Transverse colon (tissue), 4 donors: ENCODE results near the gene BICRA. TPM values are rescaled to one million over a fixed set of nuclear protein-coding genes. Genes with fewer than 3 reads are reported as not detected.
A peak's percentile ranks its signal among the peaks of the same experiment; 100 is the strongest.

Source experiments
- DNase-seq: peaks from one replicate; pipeline ENCODE4 v3.0.0-alpha.2; 2019
- H3K27ac ChIP-seq, 4 donors: fragments of 200-600 bp; sonication (generic); 2 replicates each; pipeline ENCODE4 v1.5.1; 2016 to 2018; ENCODE audit warnings: inconsistent platforms in 4 of 4
- H3K27me3 ChIP-seq: fragments of 200-600 bp; sonication (generic); 2 replicates; pipeline ENCODE4 v1.5.1; 2017; ENCODE audit warnings: inconsistent platforms
- H3K36me3 ChIP-seq, 4 donors: fragments of 200-600 bp; sonication (generic); 2 replicates each; pipeline ENCODE4 v1.5.1; 2017 to 2019; ENCODE audit warnings: inconsistent platforms in 4 of 4
- H3K4me1 ChIP-seq, 4 donors: fragments of 200-600 bp; sonication (generic); 2 replicates each; pipeline ENCODE4 v1.5.1; 2017 to 2020; ENCODE audit warnings: inconsistent platforms in 4 of 4
- H3K4me3 ChIP-seq, 4 donors: fragments of 200-600 bp; sonication (generic); 1 replicate in 1 of 4; 2 replicates in 3 of 4; pipeline versions ENCODE4 v1.5.1 to v1.6.1; 2017 to 2019; ENCODE audit warnings: inconsistent platforms in 4 of 4
- H3K9me3 ChIP-seq, 2 donors: fragments of 200-600 bp; sonication (generic); 2 replicates each; pipeline ENCODE4 v1.5.1; 2017 to 2019; ENCODE audit warnings: inconsistent platforms in 2 of 2
- EP300 ChIP-seq: sonication (generic); formaldehyde crosslinking; IDR thresholded peaks from one replicate; pipeline ENCODE4 v1.6.1; 2017; ENCODE audit warnings: antibody characterized with exemption, low read depth
- POLR2A ChIP-seq: fragments of 450-650 bp; IDR thresholded peaks from one replicate; pipeline ENCODE4 v1.6.1; 2016; ENCODE audit warnings: antibody characterized with exemption, mild to moderate bottlenecking, moderate library complexity
- POLR2AphosphoS5 ChIP-seq, 3 donors: sonication (generic); formaldehyde crosslinking; IDR thresholded peaks; one replicate each; pipeline ENCODE4 v1.6.1; 2016; ENCODE audit warnings: antibody characterized with exemption in 3 of 3
- WGBS, 2 donors: methylation state at CpG; one replicate each; pipeline ENCODE4 v1.1.5; 2018; ENCODE audit warnings: low coverage in 1 of 2; 5-methylcytosine and 5-hydroxymethylcytosine counted together
- in situ Hi-C, 4 donors: fragments of 200-750 bp; cut with MboI; loops; one replicate each; pipeline versions ENCODE4 v1.15.0 to v1.15.1; 2017; ENCODE audit warnings: low sequenced_read_pairs in 3 of 4, low pct_ligation_motif_present in 1 of 4, low pct_unique_long_range_greater_than_20kb in 1 of 4
- intact Hi-C: fragments of 100-400 bp; cut with DNase I; formaldehyde crosslinking; loops from one replicate; pipeline ENCODE4 v1.15.1; 2023; ENCODE audit warnings: low total_unique reads
- total RNA-seq, 4 donors: library from RNA; depleted of rRNA; stranded (reverse); fragments of >200 nt; gene quantifications; one replicate each; pipeline ENCODE4 v1.1.0, GENCODE V29; 2016
- TF ChIP-seq, protein P1 (sequence below), 5 experiments: fragments of 200-600 bp in 3 of 5; fragments of 450-650 bp in 2 of 5; sonication (generic) in 3 of 5; IDR thresholded peaks; 1 replicate in 2 of 5; 2 replicates in 3 of 5; pipeline ENCODE4 v1.5.1; 2016 to 2017; ENCODE audit warnings: antibody characterized with exemption in 5 of 5, inconsistent platforms in 3 of 5, mild to moderate bottlenecking in 2 of 5, moderate library complexity in 1 of 5

The BICRA gene
- total RNA-seq, 4 donors from 2014 or later, result 11.6 to 30.3 (median 13.2) TPM

DNA sequence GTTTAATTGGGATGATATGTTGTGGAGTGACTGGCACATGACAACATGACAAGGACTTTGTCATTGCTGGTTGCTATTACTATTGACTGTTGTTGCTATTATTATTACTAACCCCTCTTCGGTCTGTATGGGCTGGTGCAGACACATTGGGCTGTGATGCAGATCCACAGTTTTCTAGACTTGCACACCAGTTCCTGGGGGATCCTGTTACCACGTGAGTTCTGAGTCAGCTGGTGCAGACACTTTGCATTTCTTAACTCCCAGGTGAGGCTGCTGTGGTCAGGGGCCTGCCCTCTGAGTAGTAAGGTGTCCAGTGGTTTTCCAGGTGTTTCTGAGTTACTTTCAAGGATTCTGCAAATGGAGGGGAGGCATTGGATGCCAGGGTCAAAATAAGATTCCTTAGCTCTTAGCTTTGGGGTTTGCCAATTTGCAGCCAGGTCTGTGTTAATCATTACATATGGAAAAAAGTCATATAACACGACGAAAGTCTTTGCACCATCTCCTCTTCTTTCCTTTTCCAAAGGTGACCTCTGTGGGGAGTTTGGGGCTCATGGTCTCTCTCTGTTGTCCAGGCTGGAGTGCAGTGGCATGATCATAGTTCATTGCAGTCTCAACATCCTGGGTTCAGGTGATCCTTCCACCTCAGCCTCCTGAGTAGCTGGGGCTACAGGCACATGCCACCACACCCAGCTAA is 19.3 kb downstream of the BICRA start:
- Histone ChIP-seq H3K36me3 (no peaks in the 10 kb centered on the region), H3K9me3 (no peaks in the 10 kb centered on the region), H3K4me1 (peaks cover 7 to 64% (median 26%) of the 10 kb centered on the region in 4 donors), H3K27me3 (no peaks in the 10 kb centered on the region), H3K27ac (no peak overlapping the region), H3K4me3 (no peak overlapping the region)
- DNase-seq, result no peak
- 49 to 50% methylated on average over 2 to 4 of the region's 4 CpGs for WGBS, 2 donors
- intact Hi-C loops, result no loop called here
- in situ Hi-C loops, result no loop called here
- TF ChIP-seq POLR2AphosphoS5 (IDR thresholded peaks at IDR 0.05) (no peak), EP300 (no peak), POLR2A (no peak)
- TF ChIP-seq, protein P1, sequence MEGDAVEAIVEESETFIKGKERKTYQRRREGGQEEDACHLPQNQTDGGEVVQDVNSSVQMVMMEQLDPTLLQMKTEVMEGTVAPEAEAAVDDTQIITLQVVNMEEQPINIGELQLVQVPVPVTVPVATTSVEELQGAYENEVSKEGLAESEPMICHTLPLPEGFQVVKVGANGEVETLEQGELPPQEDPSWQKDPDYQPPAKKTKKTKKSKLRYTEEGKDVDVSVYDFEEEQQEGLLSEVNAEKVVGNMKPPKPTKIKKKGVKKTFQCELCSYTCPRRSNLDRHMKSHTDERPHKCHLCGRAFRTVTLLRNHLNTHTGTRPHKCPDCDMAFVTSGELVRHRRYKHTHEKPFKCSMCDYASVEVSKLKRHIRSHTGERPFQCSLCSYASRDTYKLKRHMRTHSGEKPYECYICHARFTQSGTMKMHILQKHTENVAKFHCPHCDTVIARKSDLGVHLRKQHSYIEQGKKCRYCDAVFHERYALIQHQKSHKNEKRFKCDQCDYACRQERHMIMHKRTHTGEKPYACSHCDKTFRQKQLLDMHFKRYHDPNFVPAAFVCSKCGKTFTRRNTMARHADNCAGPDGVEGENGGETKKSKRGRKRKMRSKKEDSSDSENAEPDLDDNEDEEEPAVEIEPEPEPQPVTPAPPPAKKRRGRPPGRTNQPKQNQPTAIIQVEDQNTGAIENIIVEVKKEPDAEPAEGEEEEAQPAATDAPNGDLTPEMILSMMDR (IDR thresholded peaks at IDR 0.05), result no peak

DNA sequence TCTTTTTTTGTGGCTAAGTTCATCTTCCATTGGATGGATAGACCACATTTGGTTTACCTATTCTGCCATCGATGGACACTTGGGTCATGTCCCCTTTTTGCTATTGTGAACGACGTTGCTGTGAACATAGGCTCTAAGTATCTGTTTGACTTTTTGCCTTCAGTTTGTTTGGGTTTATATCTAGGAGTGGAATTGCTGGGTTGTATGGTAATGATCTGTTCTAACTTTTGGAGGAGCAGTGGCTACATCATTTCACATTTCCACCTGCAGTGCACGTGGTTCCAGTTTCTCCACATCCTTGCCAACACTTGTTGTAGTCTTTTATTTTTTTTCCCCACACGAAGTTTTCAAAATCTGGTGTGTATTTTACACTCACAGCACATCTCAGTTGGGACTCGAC is 21.7 kb downstream of the BICRA start:
- Histone ChIP-seq H3K36me3 (no peaks in the 10 kb centered on the region), H3K27ac (no peak overlapping the region), H3K4me3 (no peak overlapping the region), H3K27me3 (no peaks in the 10 kb centered on the region), H3K9me3 (no peaks in the 10 kb centered on the region), H3K4me1 (peaks cover 21 to 70% (median 27%) of the 10 kb centered on the region in 4 donors)
- no peak for DNase-seq
- no peak for TF ChIP-seq EP300
- TF ChIP-seq, protein P1 (IDR thresholded peaks at IDR 0.05), result no peak
- TF ChIP-seq POLR2A, result no peak
- TF ChIP-seq POLR2AphosphoS5 (IDR thresholded peaks at IDR 0.05), result no peak
- in situ Hi-C loops (no loop called here), intact Hi-C loops (loop anchor here (5.0 kb wide), 1 partner anchor 37 kb away; no protein-coding TSS in a partner anchor)
- WGBS, 2 donors, result 90 to 96% methylated on average over 4 to 6 of the region's 6 CpGs

DNA sequence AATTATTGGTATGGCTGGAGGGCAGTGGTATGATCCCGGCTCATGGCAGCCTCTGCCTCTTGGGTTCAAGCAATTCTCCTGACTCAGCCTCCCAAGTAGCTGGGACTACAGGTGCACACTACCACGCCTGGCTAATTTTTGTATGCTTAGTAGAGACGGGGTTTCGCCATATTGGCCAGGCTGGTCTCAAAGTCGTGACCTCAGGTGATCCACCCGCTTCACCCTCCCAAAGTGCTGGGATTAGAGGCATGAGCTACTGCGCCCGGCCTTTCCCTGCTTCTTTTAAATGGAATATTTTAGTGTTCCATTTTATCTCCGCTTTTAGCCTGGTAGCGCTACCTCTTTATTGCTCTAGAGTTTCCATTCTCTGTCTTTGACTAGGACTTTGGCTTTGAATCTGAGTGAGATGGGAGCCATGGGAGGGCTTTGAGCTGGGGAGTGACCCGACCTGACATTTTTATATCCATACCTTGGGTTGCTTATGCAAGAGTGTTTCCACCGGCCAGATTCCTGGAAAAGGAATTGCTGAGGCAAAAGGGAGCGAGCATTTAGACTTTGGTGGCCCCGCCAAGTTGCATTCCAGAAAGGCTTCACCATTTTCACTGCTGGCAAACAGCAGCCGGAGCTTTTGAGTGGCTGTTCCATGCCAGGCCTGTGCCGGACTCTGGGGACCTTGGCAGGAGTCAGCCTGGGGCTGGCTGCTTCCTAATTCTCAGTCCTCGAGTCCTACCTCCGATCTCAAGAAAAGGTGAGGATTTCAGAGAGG is 22.9 kb downstream of the BICRA start:
- peaks cover 15 to 71% (median 23%) of the 10 kb centered on the region in 4 donors for H3K4me1 ChIP-seq
- H3K4me3 ChIP-seq, result no peak overlapping the region
- intact Hi-C loops, result loop anchor here (5.0 kb wide), 1 partner anchor 35 kb away; no protein-coding TSS in a partner anchor
- in situ Hi-C loops, result no loop called here
- 87 to 100% methylated on average over 4 to 18 of the region's 18 CpGs for WGBS, 2 donors
- H3K36me3 ChIP-seq, result no peaks in the 10 kb centered on the region
- TF ChIP-seq, protein P1 (IDR thresholded peaks at IDR 0.05), result no peak
- no peak for TF ChIP-seq EP300
- TF ChIP-seq POLR2A, result no peak
- TF ChIP-seq POLR2AphosphoS5 (IDR thresholded peaks at IDR 0.05), result no peak
- no peaks in the 10 kb centered on the region for H3K27me3 ChIP-seq
- no peak for DNase-seq
- H3K27ac ChIP-seq, result peak overlapping the region; percentile 66 to 86 (median 72)
- no peaks in the 10 kb centered on the region for H3K9me3 ChIP-seq

DNA sequence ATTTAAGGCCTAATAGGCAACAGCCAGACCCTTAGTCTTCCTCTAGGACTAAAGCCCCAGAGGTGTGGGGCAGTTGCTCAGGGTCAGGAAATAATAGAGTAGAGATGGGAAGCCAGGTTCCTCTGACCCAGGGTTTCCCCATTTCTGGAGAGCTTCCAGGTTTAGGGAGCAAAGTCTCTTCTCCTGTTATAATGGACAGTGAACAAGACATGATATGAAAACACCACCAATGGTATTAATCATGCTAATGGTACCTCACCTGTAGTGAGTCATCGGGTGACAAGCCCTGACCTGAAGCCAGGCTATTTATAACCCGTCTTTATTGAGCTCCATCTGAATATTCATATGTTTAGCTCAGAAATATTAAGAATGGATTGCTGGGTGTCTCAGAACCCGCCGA is 24.6 kb downstream of the BICRA start:
- Histone ChIP-seq H3K36me3 (no peaks in the 10 kb centered on the region), H3K27ac (peak overlapping the region; percentile 66 to 86 (median 72)), H3K4me3 (no peak overlapping the region), H3K4me1 (peaks cover 12 to 64% (median 28%) of the 10 kb centered on the region in 4 donors), H3K27me3 (no peaks in the 10 kb centered on the region), H3K9me3 (no peaks in the 10 kb centered on the region)
- 73 to 100% methylated on average over 2 to 4 of the region's 4 CpGs for WGBS, 2 donors
- TF ChIP-seq EP300 (no peak), POLR2A (no peak), POLR2AphosphoS5 (IDR thresholded peaks at IDR 0.05) (no peak)
- TF ChIP-seq, protein P1 (IDR thresholded peaks at IDR 0.05), result no peak
- intact Hi-C loops, result loop anchor here (5.0 kb wide), 1 partner anchor 34 kb away; no protein-coding TSS in a partner anchor
- no peak for DNase-seq
- in situ Hi-C loops, result no loop called here
